Right lobe of liver (tissue), 6 donors: ENCODE measurements around the gene GSN. TPM values are rescaled to one million over a fixed set of nuclear protein-coding genes. Genes with fewer than 3 reads are reported as not detected.
A peak's percentile ranks its signal among the peaks of the same experiment; 100 is the strongest.

ENCODE experiments used
- ATAC-seq, 4 donors: fragments of 200-7000 bp; cut with Tn5 transposase; one replicate each; pipeline ENCODE4 v1.9.1; 2020; ENCODE audit warnings: mild to moderate bottlenecking in 4 of 4, moderate library complexity in 4 of 4
- DNase-seq, 3 donors: peaks; one replicate each; pipeline ENCODE4 v3.0.0-alpha.2; 2020
- H3K27ac ChIP-seq, 3 donors: fragments of 200-600 bp; one replicate each; pipeline ENCODE4 v1.8.0; 2022
- H3K27me3 ChIP-seq, 2 donors: fragments of 200-600 bp; one replicate each; pipeline ENCODE4 v1.8.0; 2022
- H3K36me3 ChIP-seq, 4 donors: fragments of 200-600 bp; sonication (generic) in 1 of 4; one replicate each; pipeline versions ENCODE4 v1.5.1 to v1.8.0; 2017 to 2022; ENCODE audit warnings: control low read depth in 1 of 4
- H3K4me1 ChIP-seq, 4 donors: fragments of 200-600 bp; sonication (generic) in 1 of 4; one replicate each; pipeline versions ENCODE4 v1.5.1 to v1.8.0; 2017 to 2022; ENCODE audit warnings: control low read depth in 1 of 4
- H3K4me3 ChIP-seq, 3 donors: fragments of 200-600 bp; one replicate each; pipeline ENCODE4 v1.8.0; 2022
- H3K9me3 ChIP-seq, 4 donors: fragments of 200-600 bp; sonication (generic) in 1 of 4; one replicate each; pipeline versions ENCODE4 v1.5.1 to v1.8.0; 2017 to 2022; ENCODE audit warnings: control low read depth in 1 of 4
- POLR2A ChIP-seq: fragments of 450-650 bp; IDR thresholded peaks from one replicate; pipeline ENCODE4 v1.6.1; 2017; ENCODE audit warnings: antibody characterized with exemption, mild to moderate bottlenecking
- WGBS: methylation state at CpG from one replicate; pipeline ENCODE4 v1.1.6; 2018; ENCODE audit warnings: low coverage, low lambda C conversion rate; ENCODE audit not compliant: insufficient coverage; ENCODE audit errors: missing lambda C conversion rate; 5-methylcytosine and 5-hydroxymethylcytosine counted together
- intact Hi-C, 2 donors: fragments of 100-400 bp; cut with DNase I; formaldehyde crosslinking; loops; one replicate each; pipeline versions ENCODE4 v1.11.2 to v1.14.1; 2022
- total RNA-seq, 6 experiments: library from RNA; depleted of rRNA in 2 of 6; stranded (reverse); fragments of >200 nt in 2 of 6; fragmentation: NEBNext Ultra II Directional in 3 of 6; extraction: Animal tissue kit (Norgen Biotek cat#: 25700) in 3 of 6; gene quantifications; one replicate each; pipeline versions ENCODE4 v1.1.0 to v1.2.4, GENCODE V29; 2016 to 2023
- TF ChIP-seq, protein P1 (sequence below), 4 donors: fragments of 200-600 bp in 3 of 4; fragments of 450-650 bp in 1 of 4; IDR thresholded peaks; one replicate each; pipeline versions ENCODE4 v1.5.1 to v1.8.0; 2016 to 2022; ENCODE audit warnings: antibody characterized with exemption in 4 of 4, mild to moderate bottlenecking in 2 of 4
- donor health status: DM: no; HTN: yes; CAD: no.
- donor health status: DM: no; HTN: no; CAD: no.
- donor health status: DM: no; HTN: no; CAD: no.
- donor health status: DM: no; HTN: yes; CAD: no.
- donor health status: DM: no; HTN: yes; CAD: no.

The GSN gene
- total RNA-seq, 6 experiments from 2014 or later, result 23.1 to 96.9 (median 38.8) TPM

DNA sequence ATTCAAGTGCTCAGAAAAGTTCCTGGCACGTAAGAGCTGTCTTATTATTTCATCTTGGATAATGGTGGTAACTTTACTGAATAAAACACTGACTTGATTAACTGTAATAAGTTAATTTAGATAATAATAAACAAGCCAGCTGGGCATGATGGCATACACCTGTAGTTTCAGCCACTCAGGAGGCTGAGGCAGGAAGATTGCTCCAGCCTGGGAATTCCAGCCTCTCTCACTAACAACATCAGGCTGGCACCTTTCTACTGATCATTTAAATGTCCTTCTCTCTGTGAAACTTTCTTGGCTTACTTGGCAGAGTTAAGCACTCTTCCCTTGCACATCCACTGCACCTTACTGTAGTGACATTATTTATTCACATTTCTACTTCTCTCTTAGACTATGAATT lies 82.1 kb downstream of the GSN start:
- Histone ChIP-seq H3K36me3 (peaks cover 13 to 97% (median 74%) of the 10 kb centered on the region in 4 donors), H3K27ac (peak overlapping the region in 2 of 3 donors; percentile 22 to 26), H3K27me3 (no peaks in the 10 kb centered on the region), H3K4me1 (peaks cover 0 to 23% (median 0%) of the 10 kb centered on the region in 4 donors), H3K9me3 (no peaks in the 10 kb centered on the region), H3K4me3 (no peak overlapping the region)
- intact Hi-C loops, result no loop called here
- DNase-seq, result no peak
- no peak for TF ChIP-seq POLR2A
- TF ChIP-seq, protein P1, sequence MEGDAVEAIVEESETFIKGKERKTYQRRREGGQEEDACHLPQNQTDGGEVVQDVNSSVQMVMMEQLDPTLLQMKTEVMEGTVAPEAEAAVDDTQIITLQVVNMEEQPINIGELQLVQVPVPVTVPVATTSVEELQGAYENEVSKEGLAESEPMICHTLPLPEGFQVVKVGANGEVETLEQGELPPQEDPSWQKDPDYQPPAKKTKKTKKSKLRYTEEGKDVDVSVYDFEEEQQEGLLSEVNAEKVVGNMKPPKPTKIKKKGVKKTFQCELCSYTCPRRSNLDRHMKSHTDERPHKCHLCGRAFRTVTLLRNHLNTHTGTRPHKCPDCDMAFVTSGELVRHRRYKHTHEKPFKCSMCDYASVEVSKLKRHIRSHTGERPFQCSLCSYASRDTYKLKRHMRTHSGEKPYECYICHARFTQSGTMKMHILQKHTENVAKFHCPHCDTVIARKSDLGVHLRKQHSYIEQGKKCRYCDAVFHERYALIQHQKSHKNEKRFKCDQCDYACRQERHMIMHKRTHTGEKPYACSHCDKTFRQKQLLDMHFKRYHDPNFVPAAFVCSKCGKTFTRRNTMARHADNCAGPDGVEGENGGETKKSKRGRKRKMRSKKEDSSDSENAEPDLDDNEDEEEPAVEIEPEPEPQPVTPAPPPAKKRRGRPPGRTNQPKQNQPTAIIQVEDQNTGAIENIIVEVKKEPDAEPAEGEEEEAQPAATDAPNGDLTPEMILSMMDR (IDR thresholded peaks at IDR 0.05), result no peak
- 73% methylated on average over 1 of the region's 1 CpG for WGBS
- no peak for ATAC-seq

DNA sequence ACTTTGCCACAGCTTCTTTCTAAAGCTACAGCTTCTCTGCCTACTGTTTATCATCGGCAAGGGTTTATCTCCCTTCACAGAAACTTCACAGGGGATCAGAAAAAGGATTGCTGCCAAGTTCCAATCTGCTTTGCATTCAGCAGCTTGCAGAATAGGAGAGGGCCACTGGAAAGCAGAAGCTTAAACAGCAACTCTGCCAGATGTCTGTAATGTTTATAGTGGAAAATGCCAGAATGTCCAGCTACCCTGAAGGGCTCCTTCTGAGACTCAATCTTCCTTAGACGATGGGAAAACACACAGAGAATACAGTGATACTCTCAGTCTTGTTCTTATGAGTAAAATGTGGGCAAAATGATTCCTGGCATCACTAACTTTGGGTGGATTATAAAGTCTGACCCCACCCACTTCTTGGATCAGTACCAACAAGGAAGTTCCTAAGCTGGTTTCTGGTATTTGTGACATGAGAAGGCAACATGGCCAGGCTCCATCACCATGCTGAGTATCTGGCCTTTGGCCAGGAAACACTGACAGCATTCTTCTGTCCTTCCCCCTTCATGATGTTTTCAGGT lies 83.1 kb downstream of the GSN start:
- DNase-seq, result peak in 1 of 3 donors; percentile 45
- no peak for TF ChIP-seq POLR2A
- TF ChIP-seq, protein P1 (IDR thresholded peaks at IDR 0.05), result no peak

DNA sequence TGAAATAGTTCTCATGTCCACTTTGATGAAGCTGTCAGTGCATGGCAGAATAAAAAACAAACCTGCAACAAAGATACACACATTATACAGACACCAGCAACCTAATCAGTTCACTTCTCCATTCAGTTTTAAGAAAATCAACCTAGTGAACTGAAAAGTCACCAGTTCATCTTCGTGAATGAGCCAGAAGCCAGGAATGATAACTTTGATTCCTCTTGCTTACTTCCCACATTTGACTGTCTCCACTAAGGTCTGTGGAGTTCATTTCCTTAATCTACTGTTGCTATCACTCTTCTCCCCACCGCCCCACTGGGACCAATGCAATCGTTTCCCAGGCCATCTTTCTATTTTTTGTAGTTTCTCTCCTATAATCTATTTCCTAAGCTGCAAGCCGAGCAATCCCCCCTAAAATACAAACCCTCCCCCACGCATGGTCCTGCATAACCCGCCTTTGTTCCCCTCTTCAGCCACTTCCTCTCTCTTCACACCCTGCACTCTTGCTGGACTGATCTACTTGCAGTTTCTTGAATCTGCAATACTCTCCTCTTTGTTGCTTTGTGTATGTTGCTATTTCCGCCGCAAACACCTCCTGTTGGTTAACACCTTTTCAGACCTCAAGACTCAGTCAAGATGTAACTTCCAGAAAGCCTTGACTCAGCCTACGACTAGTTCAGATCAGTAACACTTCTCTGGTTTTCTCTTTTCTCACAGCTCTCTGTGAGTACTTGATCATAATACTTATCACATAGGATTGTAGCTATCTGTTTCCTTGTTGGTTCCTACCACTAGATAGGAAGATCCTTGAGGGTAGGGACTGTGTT lies 85.5 kb downstream of the GSN start:
- peaks cover 13 to 79% (median 50%) of the 10 kb centered on the region in 4 donors for H3K36me3 ChIP-seq
- H3K27me3 ChIP-seq, result no peaks in the 10 kb centered on the region
- H3K4me1 ChIP-seq, result peaks cover 0 to 28% (median 0%) of the 10 kb centered on the region in 4 donors
- ATAC-seq (peak; percentile 18 to 60 (median 53)), DNase-seq (no peak)
- TF ChIP-seq, protein P1 (IDR thresholded peaks at IDR 0.05), result no peak
- TF ChIP-seq POLR2A, result no peak
- no peaks in the 10 kb centered on the region for H3K9me3 ChIP-seq
- WGBS, result 43% methylated on average over 9 of the region's 9 CpGs
- intact Hi-C loops, result no loop called here
- H3K27ac ChIP-seq, result peak overlapping the region; percentile 1 to 39 (median 35)
- H3K4me3 ChIP-seq, result no peak overlapping the region

More for the DNA sequence above, 83.1 kb downstream of the GSN start:
- Histone ChIP-seq H3K9me3 (no peaks in the 10 kb centered on the region), H3K36me3 (peaks cover 13 to 96% (median 70%) of the 10 kb centered on the region in 4 donors), H3K4me3 (no peak overlapping the region), H3K27ac (peak overlapping the region; percentile 20 to 26 (median 22)), H3K27me3 (no peaks in the 10 kb centered on the region), H3K4me1 (peaks cover 0 to 21% (median 0%) of the 10 kb centered on the region in 4 donors)
- WGBS, result 49% methylated on average over 2 of the region's 2 CpGs
- intact Hi-C loops, result no loop called here
- ATAC-seq, result peak; percentile 41 to 63 (median 52)

DNA sequence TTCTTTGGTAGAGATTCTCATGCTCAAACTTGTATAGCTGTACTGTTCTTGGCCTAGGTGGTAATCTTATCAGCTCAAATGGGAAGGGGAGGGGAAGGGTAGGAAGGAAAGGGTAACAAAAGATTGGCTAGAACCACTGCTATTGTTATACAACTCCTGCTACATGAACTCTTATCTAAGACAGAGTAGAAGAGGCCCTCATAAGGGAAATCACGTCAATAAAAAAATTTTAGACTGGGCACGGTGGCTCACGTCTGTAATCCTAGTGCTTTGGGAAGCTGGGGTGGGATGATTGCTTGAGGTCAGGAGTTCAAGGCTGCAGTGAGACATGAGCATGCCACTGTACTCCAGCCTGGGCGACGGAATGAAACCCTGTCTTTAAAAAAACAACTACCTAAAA lies 86.2 kb downstream of the GSN start:
- ATAC-seq, result peak; percentile 52 to 76 (median 56)
- Histone ChIP-seq H3K27ac (peak overlapping the region; percentile 17 to 39 (median 23)), H3K27me3 (no peaks in the 10 kb centered on the region), H3K9me3 (no peaks in the 10 kb centered on the region), H3K4me1 (peaks cover 0 to 34% (median 2%) of the 10 kb centered on the region in 4 donors), H3K4me3 (no peak overlapping the region), H3K36me3 (peaks cover 13 to 73% (median 43%) of the 10 kb centered on the region in 4 donors)
- intact Hi-C loops, result no loop called here
- no peak for TF ChIP-seq POLR2A
- TF ChIP-seq, protein P1 (IDR thresholded peaks at IDR 0.05), result no peak
- no peak for DNase-seq
- WGBS, result 37% methylated on average over 5 of the region's 5 CpGs
